Stimulated activated CD4-positive, alpha-beta T cell treated with anti-CD3 and anti-CD28 coated beads, TNF-alpha, amount 100 ng/mL, for 4 hours (primary cell): ENCODE measurements around the gene FOXJ1.

Experiments used
- DNase-seq, 3 experiments: peaks; one replicate each; pipeline ENCODE4 v3.0.0-alpha.2; 2020; ENCODE audit warnings: low read depth in 3 of 3

Gene FOXJ1

DNA sequence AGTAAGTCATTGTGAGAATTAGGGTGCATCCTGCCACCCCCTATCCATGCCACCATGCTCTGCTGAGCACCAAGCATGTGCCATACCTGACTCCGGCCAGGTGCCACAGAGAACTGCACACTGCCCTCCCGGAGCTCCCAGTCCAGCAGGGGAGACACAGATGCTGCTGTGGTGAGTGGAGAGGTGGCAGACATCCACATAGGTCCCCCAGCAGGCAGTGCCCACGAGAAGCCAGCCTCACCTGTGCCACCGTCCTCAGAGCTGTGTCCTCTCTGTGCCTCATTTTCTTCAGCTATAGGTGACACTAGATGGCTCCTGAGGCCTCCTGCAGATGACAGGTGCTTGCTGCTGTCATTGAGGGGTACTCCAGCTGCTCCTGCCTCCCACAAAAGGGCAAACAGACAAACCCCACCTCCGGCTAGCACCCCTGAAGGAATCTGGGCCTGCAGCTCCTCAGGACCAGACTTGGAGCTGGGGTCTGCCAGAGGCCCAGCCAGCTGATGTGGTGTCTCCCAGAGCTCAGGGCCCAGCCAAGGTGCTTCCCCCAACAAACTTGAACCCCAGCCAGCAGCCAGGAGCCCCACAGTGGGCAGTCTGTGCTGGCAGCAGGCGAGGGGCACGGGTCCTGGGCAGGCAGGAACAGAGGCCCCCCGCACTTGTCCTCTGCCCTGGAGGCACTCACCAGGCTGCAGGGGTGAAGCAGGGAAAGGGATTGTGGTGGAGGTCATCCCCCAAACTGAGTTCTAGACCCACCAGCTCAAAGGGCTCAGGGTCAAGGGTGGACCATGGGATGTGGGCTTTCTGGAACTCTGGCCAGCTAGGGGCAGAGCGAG lies 17.1 kb downstream of the FOXJ1 start:
- no peak for DNase-seq

GRCh38 chr17:76123191-76123499 lies 17.9 kb downstream of the FOXJ1 start:
- no peak for DNase-seq

- no peak for DNase-seq
Observed at GRCh38 chr17:76122431-76123190, 18.4 kb downstream of the FOXJ1 start.

- no peak for DNase-seq
Observed at GRCh38 chr17:76121932-76122430, 19.1 kb downstream of the FOXJ1 start.

GRCh38 chr17:76120658-76121008 lies 20.4 kb downstream of the FOXJ1 start:
- DNase-seq: no peak

DNA sequence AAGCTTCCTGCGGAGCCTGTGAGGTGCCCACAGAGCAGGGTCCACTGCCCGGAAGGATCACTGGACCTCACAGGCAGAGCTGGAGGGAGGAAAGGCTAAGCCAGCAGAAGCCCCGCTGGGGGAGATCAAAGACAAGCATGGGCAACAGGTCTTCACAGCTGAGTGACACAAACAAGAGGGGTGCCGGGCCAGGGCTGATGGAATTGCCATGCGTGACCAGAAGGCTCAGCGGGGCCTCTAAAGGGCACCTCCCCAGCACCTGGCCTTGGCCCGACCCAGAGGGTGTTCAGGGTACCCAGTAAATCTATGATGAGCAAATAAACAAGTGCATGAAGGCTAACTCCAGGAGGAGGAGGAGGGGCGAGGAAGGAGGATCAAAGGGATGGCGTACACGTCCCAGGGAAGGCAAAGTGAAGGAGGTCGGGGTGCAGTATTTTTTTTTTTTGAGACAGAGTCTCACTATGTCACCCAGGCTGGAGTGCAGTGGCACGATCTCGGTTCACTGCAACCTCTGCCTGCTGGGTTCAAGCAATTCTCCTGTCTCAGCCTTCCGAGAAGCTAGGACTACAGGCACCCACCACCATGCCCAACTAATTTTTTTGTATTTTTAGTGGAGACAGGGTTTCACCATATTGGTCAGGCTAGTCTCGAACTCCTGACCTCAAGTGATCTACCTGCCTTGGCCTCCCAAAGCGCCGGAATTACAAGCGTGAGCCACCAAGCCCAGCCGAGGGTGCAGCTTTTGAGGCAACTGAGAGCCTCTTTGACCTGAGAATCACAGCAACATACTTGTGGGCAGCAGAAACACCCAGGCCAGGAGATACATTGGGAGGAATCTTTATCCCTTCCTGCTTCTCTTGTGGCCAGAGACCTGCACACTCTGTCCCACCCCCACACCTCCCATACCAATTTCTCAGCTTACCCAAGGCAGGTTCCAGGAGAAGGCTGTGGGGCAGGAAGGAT lies 21.4 kb downstream of the FOXJ1 start:
- DNase-seq: no peak

DNA sequence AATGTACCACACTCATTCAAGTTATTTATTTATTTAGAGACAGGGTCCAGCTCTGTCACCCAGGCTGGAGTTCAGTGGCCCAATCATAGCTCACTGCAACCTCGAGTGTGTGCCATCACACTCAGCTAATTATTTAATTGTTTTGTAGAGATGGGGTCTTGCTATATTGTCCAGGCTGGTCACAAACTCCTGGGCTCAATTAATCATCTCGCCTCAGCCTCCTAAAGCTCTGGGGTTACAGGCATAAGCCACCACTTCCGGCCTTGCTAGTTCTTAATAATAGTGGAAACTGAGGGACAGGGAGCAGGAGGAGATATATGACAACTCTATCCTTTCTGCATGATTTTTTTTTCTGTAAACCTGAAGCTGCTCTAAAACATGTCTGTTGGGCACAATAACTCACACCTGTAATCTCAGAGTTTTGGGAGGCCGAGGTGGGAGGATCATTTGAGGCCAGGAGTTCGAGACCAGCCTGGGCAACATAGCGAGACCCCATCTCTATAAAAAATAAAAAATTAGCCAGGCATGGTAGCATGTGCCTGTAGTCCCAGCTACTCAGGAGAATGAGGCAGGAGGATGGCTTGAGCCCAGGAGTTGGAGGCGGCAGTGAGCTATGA lies 25.8 kb downstream of the FOXJ1 start:
- no peak for DNase-seq

- no peak for DNase-seq
Observed at GRCh38 chr17:76111956-76112355, 29.1 kb downstream of the FOXJ1 start.

DNA sequence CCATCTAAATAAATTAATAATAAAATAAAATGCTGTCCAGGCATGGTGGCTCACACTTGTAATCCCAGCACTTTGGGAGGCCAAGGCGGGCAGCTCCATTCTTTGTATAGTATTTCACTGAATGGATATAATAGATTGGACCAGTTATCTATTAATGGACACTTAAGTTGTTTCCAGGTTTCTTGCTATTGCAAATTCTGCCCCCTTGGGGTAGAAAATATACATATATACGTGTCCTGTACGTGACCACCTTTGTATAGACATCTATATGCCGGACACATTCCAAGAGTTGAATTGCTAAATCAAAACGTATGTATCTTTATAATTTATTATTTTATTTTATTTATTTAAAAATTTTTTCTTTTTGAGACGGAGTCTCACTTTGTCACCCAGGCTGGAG lies 33.5 kb downstream of the FOXJ1 start:
- DNase-seq: no peak

GRCh38 chr17:76106703-76107102 lies 34.3 kb downstream of the FOXJ1 start:
- no peak for DNase-seq

DNA sequence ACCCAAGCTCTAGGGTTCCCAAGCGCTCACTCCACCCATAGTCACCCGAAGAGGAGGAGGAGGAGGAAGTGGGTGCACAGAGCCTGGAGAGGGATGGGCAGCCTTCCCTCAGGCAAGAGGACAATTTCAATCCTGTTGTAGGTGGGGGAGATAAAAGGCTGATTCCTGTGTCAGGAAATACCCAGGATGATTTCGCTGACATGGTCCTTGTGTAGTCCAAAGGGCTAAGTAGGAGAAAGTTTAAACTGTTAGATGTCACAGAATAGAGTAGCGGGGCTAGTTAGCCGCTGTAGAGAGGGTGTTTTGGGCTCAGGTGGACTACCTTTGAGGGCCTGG lies 36.2 kb downstream of the FOXJ1 start:
- DNase-seq: no peak

DNA sequence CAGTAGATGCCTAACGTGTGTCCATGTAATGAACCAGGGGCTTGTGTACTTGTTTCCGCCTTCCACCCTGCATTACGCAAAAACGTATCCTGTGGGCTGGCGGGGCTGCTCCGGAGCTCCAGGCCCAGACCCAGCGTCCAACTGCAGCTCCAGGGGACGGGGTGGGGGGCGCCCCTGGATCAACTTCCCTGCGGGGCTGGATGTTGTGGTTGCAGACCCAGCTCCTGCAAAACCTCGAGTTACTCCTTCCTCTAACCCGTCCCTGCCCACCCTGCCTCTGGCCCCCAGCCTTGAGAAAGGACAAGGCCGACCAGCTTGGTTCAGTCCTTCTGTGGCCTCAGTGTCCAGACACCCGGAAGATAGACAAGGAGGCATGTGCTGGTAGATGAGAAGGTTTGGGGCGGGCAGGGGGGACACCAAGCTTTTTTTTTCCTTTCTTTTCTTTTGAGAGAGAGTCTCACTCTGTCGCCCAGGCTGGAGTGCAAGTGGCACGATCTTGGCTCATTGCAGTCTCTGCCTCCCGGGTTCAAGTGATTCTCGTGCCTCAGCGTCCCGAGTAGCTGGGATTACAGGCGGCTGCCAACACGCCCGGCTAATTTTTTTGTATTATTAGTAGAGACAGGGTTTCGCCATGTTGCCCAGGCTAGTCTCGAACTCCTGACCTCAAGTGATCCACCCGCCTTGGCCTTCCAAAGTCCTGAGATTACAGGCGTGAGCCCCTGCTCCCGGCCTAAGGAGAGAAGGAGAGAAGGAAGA lies 36.7 kb downstream of the FOXJ1 start:
- peak in 1 of 3 experiments; percentile 23 for DNase-seq

- peak; percentile 86 to 89 (median 89) for DNase-seq
Observed at GRCh38 chr17:76103274-76104139, 37.5 kb downstream of the FOXJ1 start, which contains the start of gene EXOC7. EXOC7 (minus strand) TSS chr17:76103787; CDS start chr17:76103692, 95 bp downstream.

GRCh38 chr17:76102944-76103273 lies 38.1 kb downstream of the FOXJ1 start:
- DNase-seq: no peak

DNA sequence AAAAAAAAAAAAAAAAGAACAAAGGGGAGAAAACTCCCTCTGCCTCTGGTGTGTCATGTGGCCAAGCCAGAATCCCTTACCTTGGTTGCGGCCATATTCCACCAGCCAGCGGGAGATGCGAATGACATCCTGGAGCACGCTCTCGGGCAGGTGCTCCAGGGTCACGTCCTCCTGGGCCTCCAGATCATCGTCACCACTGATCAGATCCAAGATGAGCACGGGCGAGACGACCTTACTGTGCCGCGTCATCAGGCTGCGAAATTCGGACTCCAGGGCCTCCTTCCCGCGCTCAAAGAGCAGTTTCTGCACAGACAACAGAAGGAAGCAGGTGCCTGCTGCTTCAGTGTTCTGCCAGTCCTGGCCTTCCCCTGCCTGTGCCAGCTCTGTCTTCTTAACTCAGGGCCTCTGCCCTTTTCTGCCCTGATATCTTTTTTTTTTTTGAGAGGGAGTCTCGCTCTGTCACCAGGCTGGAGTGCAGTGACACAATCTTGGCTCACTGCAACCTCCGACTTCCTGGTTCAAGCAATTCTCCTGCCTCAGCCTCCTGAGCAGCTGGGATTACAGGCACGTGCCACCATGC lies 43.2 kb downstream of the FOXJ1 start:
- no peak for DNase-seq

DNA sequence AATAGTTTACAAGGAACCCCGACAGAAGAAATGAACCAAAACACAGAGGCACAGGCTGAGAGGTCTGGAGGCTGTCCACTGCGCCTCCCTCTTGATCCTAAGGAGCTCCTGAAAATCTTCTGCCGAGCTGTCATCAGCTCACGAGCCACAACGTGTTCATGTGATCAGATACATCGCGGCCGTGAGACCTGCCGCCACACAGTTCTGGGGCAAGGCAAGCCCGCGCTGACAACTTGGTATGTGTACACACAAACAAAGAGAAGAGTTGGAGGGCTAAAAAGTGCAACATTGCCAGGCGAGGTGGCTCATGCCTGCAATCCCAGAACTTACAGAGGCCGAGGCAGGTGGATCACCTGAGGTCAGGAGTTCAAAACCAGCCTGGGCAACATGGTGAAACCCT lies 45.1 kb downstream of the FOXJ1 start:
- DNase-seq: no peak

DNA sequence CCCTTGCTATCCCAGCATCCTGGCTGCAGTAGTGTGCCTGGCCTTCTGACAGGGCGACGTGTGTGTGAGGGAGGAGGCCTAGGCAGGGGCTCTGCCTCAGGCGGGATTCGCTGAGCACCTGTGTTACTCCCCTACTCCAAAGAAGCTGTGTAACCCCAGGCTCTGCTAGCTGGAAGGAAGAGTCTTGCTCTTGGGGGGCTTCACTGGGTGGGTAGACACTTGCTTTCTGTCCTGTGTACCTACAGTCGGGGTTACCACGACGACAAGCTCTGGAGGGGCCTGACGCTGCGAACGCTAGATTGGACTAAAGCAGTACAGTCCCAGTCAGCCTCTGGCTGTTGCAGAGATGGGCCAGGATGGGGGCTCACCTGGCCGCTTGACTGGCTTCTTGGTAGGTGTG lies 47.0 kb downstream of the FOXJ1 start:
- DNase-seq: no peak

GRCh38 chr17:76092526-76093413 lies 48.3 kb downstream of the FOXJ1 start:
- DNase-seq: no peak
